ENCODE data around the gene ANK3.

- TF ChIP-seq CTCF (IDR thresholded peaks at IDR 0.05 in 2 of 3, conservative IDR thresholded peaks at IDR 0.05 in 1 of 3; ENCODE audit: borderline replicate concordance in 1 of 3, insufficient read depth in 1 of 3, low read depth in 2 of 3, low read length in 2 of 3), result no peak
- no peak for TF ChIP-seq EZH2 (IDR thresholded peaks at IDR 0.05)
- TF ChIP-seq POLR2A (IDR thresholded peaks at IDR 0.05; ENCODE audit: borderline replicate concordance, extremely low read depth, insufficient read depth, insufficient read length), result no peak
- TF ChIP-seq, protein P1, sequence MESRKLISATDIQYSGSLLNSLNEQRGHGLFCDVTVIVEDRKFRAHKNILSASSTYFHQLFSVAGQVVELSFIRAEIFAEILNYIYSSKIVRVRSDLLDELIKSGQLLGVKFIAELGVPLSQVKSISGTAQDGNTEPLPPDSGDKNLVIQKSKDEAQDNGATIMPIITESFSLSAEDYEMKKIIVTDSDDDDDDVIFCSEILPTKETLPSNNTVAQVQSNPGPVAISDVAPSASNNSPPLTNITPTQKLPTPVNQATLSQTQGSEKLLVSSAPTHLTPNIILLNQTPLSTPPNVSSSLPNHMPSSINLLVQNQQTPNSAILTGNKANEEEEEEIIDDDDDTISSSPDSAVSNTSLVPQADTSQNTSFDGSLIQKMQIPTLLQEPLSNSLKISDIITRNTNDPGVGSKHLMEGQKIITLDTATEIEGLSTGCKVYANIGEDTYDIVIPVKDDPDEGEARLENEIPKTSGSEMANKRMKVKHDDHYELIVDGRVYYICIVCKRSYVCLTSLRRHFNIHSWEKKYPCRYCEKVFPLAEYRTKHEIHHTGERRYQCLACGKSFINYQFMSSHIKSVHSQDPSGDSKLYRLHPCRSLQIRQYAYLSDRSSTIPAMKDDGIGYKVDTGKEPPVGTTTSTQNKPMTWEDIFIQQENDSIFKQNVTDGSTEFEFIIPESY (IDR thresholded peaks at IDR 0.05; ENCODE audit: extremely low read depth, insufficient replicate concordance, low read length), result no peak
- TF ChIP-seq REST (IDR thresholded peaks at IDR 0.05; ENCODE audit: low read depth), result no peak
- TF ChIP-seq POLR2AphosphoS5 (IDR thresholded peaks at IDR 0.05; ENCODE audit: low read depth, low read length), result no peak
- TF ChIP-seq RAD21 (IDR thresholded peaks at IDR 0.05; ENCODE audit: low read depth), result no peak
- TF ChIP-seq SRF (IDR thresholded peaks at IDR 0.05; ENCODE audit: low read depth), result no peak
- TF ChIP-seq EZH2phosphoT487 (IDR thresholded peaks at IDR 0.05; ENCODE audit: borderline replicate concordance), result no peak
- TF ChIP-seq YY1 (IDR thresholded peaks at IDR 0.05; ENCODE audit: extremely low read depth, insufficient replicate concordance, low read depth, low read length), result no peak
- TF ChIP-seq CEBPB (IDR thresholded peaks at IDR 0.05; ENCODE audit: low read depth), result no peak
- no peak for TF ChIP-seq JUND (IDR thresholded peaks at IDR 0.05)
- no peak for TF ChIP-seq ZFX (IDR thresholded peaks at IDR 0.05)
Observed at GRCh38 chr10:60276232-60276631, 113.4 kb downstream of the ANK3 start.
